H1 (cell line): ENCODE measurements around the gene PRR27. TPM values are rescaled to one million over a fixed set of nuclear protein-coding genes. Genes with fewer than 3 reads are reported as not detected.

Experiments
- CTCF ChIA-PET: fragments of 300-600 bp; sonication (Branson Sonifier 250); formaldehyde crosslinking; loops from one replicate; lab custom pipeline; 2021; ENCODE audit not compliant: partially characterized antibody; lab: Charles Lee
- POLR2A ChIA-PET: fragments of 300-600 bp; sonication (Branson Sonifier 250); formaldehyde crosslinking; loops from one replicate; lab custom pipeline; 2021; ENCODE audit warnings: inconsistent platforms; ENCODE audit not compliant: partially characterized antibody; lab: Charles Lee
- DNase-seq, 2 experiments: peaks; one replicate each; pipeline versions ENCODE4 v3.0.0 to v3.0.0-alpha.2; 2010 to 2022; ENCODE audit warnings: low spot score in 2 of 2, low read depth in 1 of 2, mixed read lengths in 1 of 2
- FAIRE-seq: peaks from 2 replicates; lab custom pipeline; 2011; peaks lifted over from hg19 to GRCh38; lab: Jason Lieb, UNC
- H2AFZ ChIP-seq: 2 replicates; pipeline ENCODE4 v1.8.1; 2012; ENCODE audit warnings: low read length, inconsistent platforms
- H2AK5ac ChIP-seq: 2 replicates; pipeline ENCODE4 v1.6.1; 2013; ENCODE audit warnings: low read depth, low read length
- H2BK120ac ChIP-seq: replicated peaks from 2 replicates; pipeline ENCODE3; 2013; ENCODE audit warnings: low read depth, low read length, inconsistent platforms
- H2BK12ac ChIP-seq: 2 replicates; pipeline ENCODE4 v1.6.1; 2013; ENCODE audit warnings: low read depth, low read length
- H2BK15ac ChIP-seq: 2 replicates; pipeline ENCODE4 v1.6.1; 2013; ENCODE audit warnings: low read length
- H2BK20ac ChIP-seq: 2 replicates; pipeline ENCODE4 v1.6.1; 2013; ENCODE audit warnings: low read length
- H2BK5ac ChIP-seq: 2 replicates; pipeline ENCODE4 v1.6.1; 2013; ENCODE audit warnings: low read depth, low read length
- H3K14ac ChIP-seq: 2 replicates; pipeline ENCODE4 v1.6.1; 2013; ENCODE audit warnings: inconsistent platforms; ENCODE audit not compliant: insufficient read length
- H3K18ac ChIP-seq: 2 replicates; pipeline ENCODE4 v1.6.1; 2013; ENCODE audit warnings: low read length; ENCODE audit errors: extremely low read depth
- H3K23ac ChIP-seq: 2 replicates; pipeline ENCODE4 v1.6.1; 2013; ENCODE audit warnings: inconsistent platforms; ENCODE audit not compliant: insufficient read length
- H3K23me2 ChIP-seq: 2 replicates; pipeline ENCODE4 v1.6.1; 2013; ENCODE audit warnings: low read depth, low read length
- H3K27ac ChIP-seq: 2 replicates; pipeline ENCODE4 v1.6.1; 2011; ENCODE audit warnings: low read depth, low read length, inconsistent platforms
- H3K27me3 ChIP-seq, 4 experiments: replicated peaks in 1 of 4; 1 replicate in 1 of 4; 2 replicates in 3 of 4; pipeline versions ENCODE4 v1.6.1 to v1.8.1; 2011 to 2013; ENCODE audit warnings: low read length in 3 of 4, mild to moderate bottlenecking in 3 of 4, inconsistent platforms in 2 of 4, mixed read lengths in 2 of 4, moderate library complexity in 1 of 4; ENCODE audit not compliant: control insufficient read depth in 3 of 4, insufficient read depth in 3 of 4; ENCODE audit errors: extremely low read depth in 1 of 4
- H3K36me3 ChIP-seq, 4 experiments: 2 replicates each; pipeline versions ENCODE4 v1.6.1 to v1.8.1; 2011 to 2013; ENCODE audit warnings: mild to moderate bottlenecking in 4 of 4, low read length in 3 of 4, moderate library complexity in 2 of 4, control low read depth in 1 of 4, inconsistent platforms in 1 of 4; ENCODE audit not compliant: insufficient read depth in 4 of 4, control insufficient read depth in 2 of 4
- H3K4ac ChIP-seq: replicated peaks from 2 replicates; pipeline ENCODE3; 2013; ENCODE audit warnings: low read length, low read depth, mixed read lengths, inconsistent platforms; ENCODE audit not compliant: insufficient read length
- H3K4me1 ChIP-seq, 4 experiments: replicated peaks in 1 of 4; 1 replicate in 1 of 4; 2 replicates in 3 of 4; pipeline versions ENCODE4 v1.6.1 to v1.8.1; 2011 to 2013; ENCODE audit warnings: low read length in 3 of 4, inconsistent platforms in 2 of 4, mixed read lengths in 1 of 4; ENCODE audit not compliant: insufficient read depth in 4 of 4, control insufficient read depth in 3 of 4
- H3K4me2 ChIP-seq, 2 experiments: 2 replicates each; pipeline versions ENCODE4 v1.6.1 to v1.8.1; 2011 to 2013; ENCODE audit warnings: low read depth in 2 of 2, low read length in 2 of 2, control low read depth in 1 of 2, inconsistent platforms in 1 of 2, mild to moderate bottlenecking in 1 of 2; ENCODE audit not compliant: insufficient read depth in 1 of 2
- H3K4me3 ChIP-seq, 4 experiments: fragments of 200-600, 300-600 bp in 1 of 4; sonication (generic), shearing (Covaris generic), sonication (Bioruptor Twin) in 1 of 4; 2 replicates each; pipeline versions ENCODE4 v1.5.1 to v1.8.1; 2011 to 2016; ENCODE audit warnings: low read length in 4 of 4, low read depth in 3 of 4, control low read depth in 2 of 4, inconsistent platforms in 2 of 4, mild to moderate bottlenecking in 2 of 4, mixed read lengths in 1 of 4, moderate library complexity in 1 of 4; ENCODE audit not compliant: insufficient read depth in 2 of 4; ENCODE audit errors: extremely low read depth in 1 of 4
- H3K56ac ChIP-seq: replicated peaks from 2 replicates; pipeline ENCODE3; 2013; ENCODE audit warnings: low read depth, mild to moderate bottlenecking, mixed read lengths, low read length, inconsistent platforms; ENCODE audit not compliant: insufficient read length
- H3K79me1 ChIP-seq: 2 replicates; pipeline ENCODE4 v1.6.1; 2013; ENCODE audit warnings: low read depth, low read length, control low read depth
- H3K79me2 ChIP-seq, 2 experiments: 2 replicates each; pipeline versions ENCODE4 v1.6.1 to v1.8.1; 2012 to 2013; ENCODE audit warnings: low read length in 2 of 2, mild to moderate bottlenecking in 2 of 2, inconsistent platforms in 1 of 2; ENCODE audit not compliant: insufficient read depth in 2 of 2, control insufficient read depth in 1 of 2
- H3K9ac ChIP-seq, 4 experiments: replicated peaks in 1 of 4; 1 replicate in 1 of 4; 2 replicates in 3 of 4; pipeline versions ENCODE4 v1.6.1 to v1.8.1; 2011 to 2013; ENCODE audit warnings: low read depth in 3 of 4, low read length in 3 of 4, control low read depth in 2 of 4, mild to moderate bottlenecking in 2 of 4, moderate library complexity in 2 of 4, inconsistent platforms in 1 of 4; ENCODE audit errors: extremely low read depth in 1 of 4
- H3K9me3 ChIP-seq, 2 experiments: 2 replicates each; pipeline versions ENCODE4 v1.6.1 to v1.8.1; 2012 to 2013; ENCODE audit warnings: mild to moderate bottlenecking in 2 of 2, moderate library complexity in 2 of 2, control low read depth in 1 of 2, inconsistent platforms in 1 of 2, low read depth in 1 of 2, low read length in 1 of 2, mixed read lengths in 1 of 2; ENCODE audit not compliant: insufficient read depth in 2 of 2
- H4K20me1 ChIP-seq, 2 experiments: replicated peaks in 1 of 2; 2 replicates each; pipeline versions ENCODE3 to v1.8.1; 2011 to 2013; ENCODE audit warnings: inconsistent platforms in 2 of 2, low read length in 2 of 2, mild to moderate bottlenecking in 1 of 2; ENCODE audit not compliant: insufficient read depth in 2 of 2, control insufficient read depth in 1 of 2
- H4K5ac ChIP-seq: 2 replicates; pipeline ENCODE4 v1.6.1; 2013; ENCODE audit warnings: low read length, low read depth, mixed read lengths, inconsistent platforms; ENCODE audit not compliant: insufficient read length
- H4K8ac ChIP-seq: 2 replicates; pipeline ENCODE4 v1.8.0; 2013; ENCODE audit warnings: mild to moderate bottlenecking, moderate library complexity, low read length, inconsistent platforms; ENCODE audit not compliant: insufficient read depth; ENCODE audit errors: extremely low read depth
- H4K91ac ChIP-seq: replicated peaks from 2 replicates; pipeline ENCODE3; 2013; ENCODE audit warnings: low read length, mixed read lengths, inconsistent platforms; ENCODE audit not compliant: insufficient read length
- BRCA1 ChIP-seq: IDR thresholded peaks from 2 replicates; pipeline ENCODE4 v1.6.1; 2012; ENCODE audit warnings: low read depth, low read length, improper control_type of control experiment
- RAD21 ChIP-seq, 2 experiments: IDR thresholded peaks in 1 of 2; conservative IDR thresholded peaks in 1 of 2; 2 replicates each; pipeline ENCODE4 v1.6.1; 2011; ENCODE audit warnings: low read depth in 2 of 2, low read length in 2 of 2, improper control_type of control experiment in 1 of 2, inconsistent platforms in 1 of 2, mild to moderate bottlenecking in 1 of 2, moderate library complexity in 1 of 2
- WGBS, 2 experiments: shearing (Covaris generic) in 1 of 2; methylation state at CpG; one replicate each; pipeline versions ENCODE4 v1.1.6 to v1.1.7; 2013 to 2015; ENCODE audit warnings: low lambda C conversion rate in 2 of 2, mixed read lengths in 2 of 2, inconsistent platforms in 1 of 2, low coverage in 1 of 2, missing lambda C conversion rate in 1 of 2; ENCODE audit not compliant: insufficient replicate concordance in 2 of 2, insufficient coverage in 1 of 2, insufficient read length in 1 of 2; ENCODE audit errors: extremely low coverage in 1 of 2, missing lambda C conversion rate in 1 of 2; 5-methylcytosine and 5-hydroxymethylcytosine counted together
- polyA plus RNA-seq, 7 experiments: library from polyadenylated mRNA; depleted of rRNA in 3 of 7; stranded (reverse) in 5 of 7; unstranded in 2 of 7; fragments of >200 nt in 5 of 7; fragments of 200-250 nt in 2 of 7; gene quantifications; 1 replicate in 5 of 7; 2 replicates in 1 of 7; 4 replicates in 1 of 7; pipeline versions ENCODE4 v1.2.1 to v1.2.3, GENCODE V29; 2011 to 2013; ENCODE audit warnings: missing spikeins in 2 of 7, mixed read lengths in 2 of 7
- total RNA-seq: library from RNA; stranded (reverse); fragmentation: NEBNext Ultra II Directional; extraction: Animal tissue kit (Norgen Biotek cat#: 25700); gene quantifications from 2 replicates; pipeline ENCODE4 v1.2.1, GENCODE V29; 2021
- TF ChIP-seq, protein P1 (sequence below), 3 experiments: IDR thresholded peaks; 1 replicate in 2 of 3; 2 replicates in 1 of 3; pipeline versions ENCODE4 v1.5.1 to v1.6.1; 2011; ENCODE audit warnings: low read length in 3 of 3, mild to moderate bottlenecking in 3 of 3, inconsistent platforms in 2 of 3, low read depth in 1 of 3, moderate library complexity in 1 of 3; ENCODE audit not compliant: insufficient read depth in 1 of 3; ENCODE audit errors: control extremely low read depth in 1 of 3

PRR27 gene
- total and polyA plus RNA-seq, 2 of the 8 experiments (the other 6 are each of a cell fraction or from before 2014, with no cell fraction given): not detected

DNA sequence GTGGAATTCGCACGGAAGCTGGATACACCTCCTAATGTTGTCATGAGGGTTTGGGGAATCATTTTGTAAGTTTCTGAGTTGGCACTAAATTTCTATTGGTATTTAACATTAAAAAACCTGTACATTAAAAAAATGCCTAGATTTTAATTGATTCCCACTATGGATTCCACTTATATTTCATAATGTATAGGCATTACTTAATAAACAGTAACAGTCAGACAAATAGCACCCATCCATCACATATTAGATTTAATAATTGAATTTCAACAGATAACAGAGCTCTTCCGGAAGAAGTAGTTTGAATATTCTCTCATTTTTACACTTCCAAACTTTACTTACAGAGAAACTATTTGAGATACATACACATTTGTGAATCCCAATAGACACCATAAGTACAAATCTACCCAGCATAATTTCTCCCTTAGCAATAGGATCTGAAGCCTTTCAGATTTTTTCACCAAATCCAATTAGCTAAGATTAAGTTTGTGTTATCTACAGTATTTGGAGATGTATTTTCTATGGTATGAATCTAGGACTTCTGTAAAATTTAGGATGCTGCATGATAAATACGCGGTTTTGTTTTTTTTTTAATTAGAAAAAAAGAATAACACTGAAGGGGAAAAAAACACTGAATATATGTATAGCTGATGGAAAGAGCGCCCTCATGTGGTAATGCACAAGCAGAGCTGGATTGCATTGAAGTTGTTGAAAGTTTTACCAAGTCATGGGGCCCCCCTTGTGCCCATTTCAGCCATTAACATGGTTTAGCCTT lies 29.3 kb downstream of the PRR27 start:
- H3K18ac ChIP-seq: no peak overlapping the region
- FAIRE-seq: no peak
- H3K4me2 ChIP-seq: no peak overlapping the region
- no peak overlapping the region for H2BK12ac ChIP-seq
- no peak overlapping the region for H4K5ac ChIP-seq
- no peak overlapping the region for H3K14ac ChIP-seq
- no peak overlapping the region for H4K91ac ChIP-seq
- POLR2A ChIA-PET: no interaction called here
- H2BK120ac ChIP-seq: no peak overlapping the region
- no peak overlapping the region for H3K4me3 ChIP-seq
- no peak overlapping the region for H2AK5ac ChIP-seq
- H3K4me1 ChIP-seq: no peaks in the 10 kb centered on the region
- 56% methylated on average over 6 of the region's 6 CpGs; no CpG with 5 or more reads in 1 of the 2 experiments for WGBS, 2 experiments
- no peak overlapping the region for H3K27ac ChIP-seq
- H3K56ac ChIP-seq: no peak overlapping the region
- no peak overlapping the region for H4K8ac ChIP-seq
- H4K20me1 ChIP-seq: no peaks in the 10 kb centered on the region
- peak overlapping the region in 1 of 4 experiments; percentile 34; a peak in 1 of 7 replicates for H3K9ac ChIP-seq
- no peaks in the 10 kb centered on the region for H3K27me3 ChIP-seq
- peaks cover 2% of the 10 kb centered on the region; the same call in 1 of the 2 replicates for H3K23me2 ChIP-seq
- no peak overlapping the region for H2BK15ac ChIP-seq
- no peak for TF ChIP-seq BRCA1
- TF ChIP-seq, protein P1, sequence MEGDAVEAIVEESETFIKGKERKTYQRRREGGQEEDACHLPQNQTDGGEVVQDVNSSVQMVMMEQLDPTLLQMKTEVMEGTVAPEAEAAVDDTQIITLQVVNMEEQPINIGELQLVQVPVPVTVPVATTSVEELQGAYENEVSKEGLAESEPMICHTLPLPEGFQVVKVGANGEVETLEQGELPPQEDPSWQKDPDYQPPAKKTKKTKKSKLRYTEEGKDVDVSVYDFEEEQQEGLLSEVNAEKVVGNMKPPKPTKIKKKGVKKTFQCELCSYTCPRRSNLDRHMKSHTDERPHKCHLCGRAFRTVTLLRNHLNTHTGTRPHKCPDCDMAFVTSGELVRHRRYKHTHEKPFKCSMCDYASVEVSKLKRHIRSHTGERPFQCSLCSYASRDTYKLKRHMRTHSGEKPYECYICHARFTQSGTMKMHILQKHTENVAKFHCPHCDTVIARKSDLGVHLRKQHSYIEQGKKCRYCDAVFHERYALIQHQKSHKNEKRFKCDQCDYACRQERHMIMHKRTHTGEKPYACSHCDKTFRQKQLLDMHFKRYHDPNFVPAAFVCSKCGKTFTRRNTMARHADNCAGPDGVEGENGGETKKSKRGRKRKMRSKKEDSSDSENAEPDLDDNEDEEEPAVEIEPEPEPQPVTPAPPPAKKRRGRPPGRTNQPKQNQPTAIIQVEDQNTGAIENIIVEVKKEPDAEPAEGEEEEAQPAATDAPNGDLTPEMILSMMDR (IDR thresholded peaks at IDR 0.05; ENCODE audit: control extremely low read depth in 1 of 3, insufficient read depth in 1 of 3, low read depth in 1 of 3, low read length in 3 of 3): peak in 2 of 3 experiments; percentile 83 to 92; a peak in 3 of 4 replicates
- peak; percentile 84 to 86 for TF ChIP-seq RAD21 (IDR thresholded peaks at IDR 0.05 in 1 of 2, conservative IDR thresholded peaks at IDR 0.05 in 1 of 2; ENCODE audit: low read depth in 2 of 2, low read length in 2 of 2)
- DNase-seq: peak; percentile 9 to 46
- H2AFZ ChIP-seq: peak overlapping the region; percentile 63; the same call in 1 of the 2 replicates
- CTCF ChIA-PET: interaction anchor here (0.6 to 3.3 kb wide), 35 partner anchors 9 to 1505 kb away, joined by 3 to 13 read pairs (median 4); partner anchors contain the start of genes CSN1S1 and ODAM
- no peak overlapping the region for H2BK5ac ChIP-seq
- H3K36me3 ChIP-seq: no peaks in the 10 kb centered on the region
- no peaks in the 10 kb centered on the region for H3K79me1 ChIP-seq
- H3K79me2 ChIP-seq: no peaks in the 10 kb centered on the region
- no peak overlapping the region for H3K4ac ChIP-seq
- no peaks in the 10 kb centered on the region for H3K9me3 ChIP-seq
- H3K23ac ChIP-seq: no peak overlapping the region
- no peak overlapping the region for H2BK20ac ChIP-seq
